HG03103 (cell line): Measurements from ENCODE around the gene MESD.

Source experiments
- ATAC-seq: cut with Tn5 transposase; IDR thresholded peaks from one replicate; pipeline ENCODE4 v1.9.1; 2021; ENCODE audit warnings: low read depth; ENCODE audit not compliant: unreplicated experiment

The MESD gene

DNA sequence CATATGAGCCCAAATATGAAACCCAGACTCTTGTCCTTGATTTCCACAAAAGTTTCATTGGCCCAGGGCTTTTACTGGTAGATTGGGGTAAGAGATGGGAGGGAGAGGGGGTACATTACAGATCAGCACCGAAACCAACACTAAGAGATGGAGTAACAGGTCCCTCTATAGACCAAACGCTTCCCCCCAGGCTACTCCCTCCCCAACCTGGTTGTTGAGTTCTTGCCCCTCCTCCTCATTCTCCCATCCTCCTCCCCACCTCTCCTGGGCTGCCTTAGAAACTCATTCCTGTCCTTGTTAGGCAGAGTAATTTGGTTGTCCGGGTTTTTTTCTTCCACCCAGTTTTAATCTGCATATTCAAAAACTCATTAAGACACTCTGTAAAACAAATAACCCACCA lies 74.1 kb downstream of the MESD start:
- ATAC-seq: no peak

DNA sequence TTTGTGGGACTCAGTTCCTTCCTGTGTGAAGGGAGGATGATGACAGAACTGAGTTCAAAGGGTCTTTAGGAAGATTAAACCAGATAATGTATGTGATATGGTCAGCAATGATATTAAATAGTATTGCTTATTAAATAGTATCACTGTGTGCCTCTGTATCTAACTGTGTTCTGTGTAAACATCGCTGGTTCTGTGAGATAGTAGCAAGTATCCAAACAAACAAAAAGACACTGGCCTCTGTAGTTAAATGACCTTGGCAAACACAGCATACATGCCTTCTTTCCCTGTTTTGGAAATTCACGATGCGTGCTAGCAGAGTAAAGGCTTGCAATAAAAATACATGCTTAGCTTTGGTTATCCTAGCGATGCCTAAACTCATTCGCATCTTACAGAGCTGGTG lies 76.1 kb downstream of the MESD start:
- no peak for ATAC-seq

DNA sequence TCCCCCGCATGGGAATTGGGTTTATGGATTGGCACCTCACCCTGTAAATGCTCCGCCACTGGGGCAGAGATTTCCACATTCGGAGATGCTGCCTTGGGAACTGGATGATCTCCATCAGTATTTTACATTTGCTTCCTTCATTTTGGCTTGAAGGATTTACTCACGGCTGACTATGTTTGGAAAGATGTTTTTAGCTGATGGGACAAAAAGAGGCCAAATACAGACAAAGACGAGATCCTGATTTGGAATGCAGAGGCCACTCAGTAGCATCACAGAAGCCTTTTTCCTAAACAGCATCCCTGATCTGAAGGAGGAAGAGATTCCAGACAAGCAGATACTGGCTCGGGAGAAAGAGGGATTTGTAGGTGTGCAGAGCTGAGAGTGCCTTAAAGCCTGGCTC lies 76.9 kb downstream of the MESD start:
- ATAC-seq: no peak

DNA sequence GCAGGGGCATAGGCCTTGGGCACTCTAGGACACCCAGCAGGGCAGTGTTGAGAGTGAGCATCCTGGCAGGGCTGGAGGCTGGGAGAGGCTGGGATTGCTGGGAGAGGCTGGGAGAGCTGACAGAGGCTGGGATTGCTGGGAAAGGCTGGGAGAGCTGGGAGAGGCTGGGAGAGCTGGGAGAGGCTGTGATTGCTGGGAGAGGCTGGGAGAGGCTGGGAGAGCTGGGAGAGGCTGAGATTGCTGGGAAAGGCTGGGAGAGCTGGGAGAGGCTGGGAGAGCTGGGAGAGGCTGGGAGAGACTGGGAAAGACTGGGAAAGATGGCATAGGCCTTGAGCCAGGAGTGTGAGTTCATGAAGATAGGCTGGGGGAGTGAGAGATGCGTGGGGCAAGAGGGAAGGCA lies 77.8 kb downstream of the MESD start:
- ATAC-seq: no peak

DNA sequence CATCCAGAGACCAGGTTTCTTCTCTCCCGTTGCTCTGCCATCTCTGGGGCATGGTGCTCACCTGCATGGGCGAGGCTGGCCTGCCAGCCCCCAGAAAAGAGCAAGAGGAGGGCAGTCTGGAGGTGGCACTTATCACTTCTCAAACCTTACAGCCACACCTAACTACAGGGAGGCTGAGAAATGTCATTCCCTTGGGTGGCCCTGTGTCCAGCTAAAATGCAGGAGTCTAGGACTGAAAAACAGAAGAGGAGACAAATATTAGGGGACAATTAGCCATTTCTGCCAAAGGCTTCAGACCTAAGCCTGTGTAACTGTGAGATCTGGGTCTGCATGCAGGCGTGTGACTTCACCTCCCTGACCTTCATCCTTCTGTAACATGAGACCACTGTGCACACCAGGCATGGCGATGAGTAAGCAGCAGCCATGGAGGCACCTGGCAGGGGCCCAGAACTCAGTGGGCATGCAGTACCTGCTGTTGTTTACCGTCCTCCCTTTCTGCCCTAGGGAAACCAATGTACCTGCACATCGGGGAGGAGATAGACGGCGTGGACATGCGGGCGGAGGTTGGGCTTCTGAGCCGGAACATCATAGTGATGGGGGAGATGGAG lies 83.4 kb downstream of the MESD start:
- no peak for ATAC-seq

DNA sequence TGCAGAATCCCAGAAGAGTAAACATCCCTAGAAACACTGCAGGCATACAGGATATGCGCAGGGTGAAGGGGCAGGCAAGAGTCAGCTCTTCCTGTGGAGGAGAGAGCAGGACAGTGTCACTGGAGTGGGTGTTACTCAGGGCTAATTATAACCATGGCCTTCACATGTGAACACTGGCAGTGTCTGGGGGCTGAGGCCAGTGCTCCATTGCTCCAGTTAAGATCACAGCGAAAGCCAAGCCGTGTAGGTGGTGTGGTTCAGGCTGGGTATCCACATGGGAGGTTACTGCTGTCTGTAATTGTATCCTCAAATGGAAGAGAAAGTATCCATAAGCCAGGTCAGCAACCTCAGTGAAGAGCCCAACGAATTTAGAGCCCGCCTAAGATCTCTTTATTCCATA lies 84.6 kb downstream of the MESD start:
- no peak for ATAC-seq

DNA sequence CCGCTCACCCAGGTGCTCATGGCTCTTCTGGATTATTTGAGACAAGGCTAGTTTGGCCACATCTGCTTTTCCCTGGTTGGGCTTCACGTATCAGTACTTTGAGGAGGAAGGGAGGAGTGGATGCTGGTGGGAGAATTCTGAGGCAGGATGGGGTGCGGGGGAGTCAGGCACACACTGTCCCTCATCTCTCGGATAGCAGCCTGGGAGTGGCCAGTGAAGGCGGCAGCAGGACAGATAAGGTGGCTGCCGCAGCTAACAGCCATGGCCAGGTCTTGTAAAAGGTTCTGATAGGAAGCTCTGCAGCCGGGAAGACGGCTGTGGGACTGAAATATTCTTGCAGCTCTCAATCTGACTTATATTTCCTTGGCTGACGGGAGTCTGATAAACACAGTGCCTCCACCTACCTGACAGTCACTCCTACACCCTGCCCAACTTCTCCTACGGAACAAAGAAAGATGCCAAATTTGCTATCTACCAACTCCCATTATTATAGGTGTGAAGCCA lies 87.3 kb downstream of the MESD start:
- ATAC-seq: no peak

DNA sequence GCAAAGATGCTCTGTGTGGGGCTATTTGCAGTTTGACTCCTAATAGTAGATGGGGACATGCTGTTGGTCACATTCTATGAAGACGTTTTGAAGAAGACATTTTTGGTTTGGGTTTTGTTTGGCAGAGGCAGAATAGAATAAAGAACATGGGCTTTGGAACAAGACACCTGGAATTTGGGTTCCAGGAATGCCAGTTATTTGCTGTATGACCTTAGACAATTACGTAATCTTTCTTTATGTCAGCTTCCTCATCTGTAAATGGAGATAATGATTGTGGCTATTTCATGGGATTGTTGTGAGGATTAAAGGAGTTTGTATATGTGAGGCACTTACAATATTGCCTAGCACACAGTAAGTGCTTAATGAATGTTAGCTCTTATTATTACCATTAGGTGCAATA lies 91.6 kb downstream of the MESD start:
- ATAC-seq: no peak
